GM12878 (cell line): Measurements from ENCODE around the gene RYR2. TPM values are rescaled to one million over a fixed set of nuclear protein-coding genes. Genes with fewer than 3 reads are reported as not detected.

Source experiments
- ATF7 ChIP-seq: fragments of 450-650 bp; IDR thresholded peaks from 2 replicates; pipeline ENCODE4 v1.6.1; 2016; ENCODE audit warnings: low read depth, mild to moderate bottlenecking
- CBX5 ChIP-seq: sonication (generic); IDR thresholded peaks from 2 replicates; pipeline ENCODE4 v1.6.1; 2016; ENCODE audit warnings: low read depth, moderate library complexity, mild to moderate bottlenecking, inconsistent platforms
- CUX1 ChIP-seq: IDR thresholded peaks from 2 replicates; pipeline ENCODE4 v1.6.1; 2012; ENCODE audit warnings: improper control_type of control experiment, low read depth, low read length; ENCODE audit not compliant: insufficient replicate concordance
- FOS ChIP-seq: IDR thresholded peaks from 3 replicates; pipeline ENCODE4 v1.6.1; 2011; ENCODE audit warnings: borderline replicate concordance; ENCODE audit not compliant: insufficient read length; ENCODE audit errors: extremely low read depth
- MYB ChIP-seq: fragments of 150-350 bp; IDR thresholded peaks from 2 replicates; pipeline ENCODE4 v1.6.1; 2014; ENCODE audit warnings: mild to moderate bottlenecking, low read depth, low read length, borderline replicate concordance
- RAD21 ChIP-seq: IDR thresholded peaks from 2 replicates; pipeline ENCODE4 v1.6.1; 2011; ENCODE audit warnings: mild to moderate bottlenecking, low read depth, low read length, moderate library complexity; ENCODE audit not compliant: insufficient read depth
- RCOR1 ChIP-seq: conservative IDR thresholded peaks from 2 replicates; pipeline ENCODE4 v1.6.1; 2012; ENCODE audit warnings: low read depth, low read length, improper control_type of control experiment
- SKIL ChIP-seq: fragments of 450-650 bp; IDR thresholded peaks from 2 replicates; pipeline ENCODE4 v1.6.1; 2017; ENCODE audit warnings: mild to moderate bottlenecking, low read depth, inconsistent platforms; ENCODE audit not compliant: poor library complexity, severe bottlenecking
- SRF ChIP-seq, 2 experiments: IDR thresholded peaks; 2 replicates each; pipeline ENCODE4 v1.6.1; 2011; ENCODE audit warnings: low read depth in 2 of 2, low read length in 2 of 2, mild to moderate bottlenecking in 1 of 2, moderate library complexity in 1 of 2
- SUZ12 ChIP-seq: fragments of 200-600 bp; sonication (generic); IDR thresholded peaks from one replicate; pipeline ENCODE4 v1.6.1; 2018; ENCODE audit warnings: antibody characterized with exemption, mild to moderate bottlenecking; ENCODE audit not compliant: unreplicated experiment
- polyA plus RNA-seq, 11 experiments: library from polyadenylated mRNA; depleted of rRNA in 4 of 11; unstranded in 6 of 11; stranded (reverse) in 5 of 11; fragments of >200 nt; fragmentation: Nextera tagmentation in 4 of 11; fragmentation: Illumina TruSeq in 1 of 11; extraction: Ambion mirVana in 4 of 11; extraction: Trizol in 1 of 11; gene quantifications; 1 replicate in 1 of 11; 2 replicates in 10 of 11; pipeline versions ENCODE4 v1.2.1 to v1.2.3, GENCODE V29; 2011 to 2016; ENCODE audit warnings: inconsistent platforms in 2 of 11, missing spikeins in 2 of 11, low read depth in 1 of 11
- total RNA-seq, 4 experiments: library from RNA; depleted of rRNA in 3 of 4; stranded (reverse); fragments of >200 nt in 3 of 4; fragmentation: Illumina TruSeq in 1 of 4; extraction: Trizol in 1 of 4; gene quantifications; 2 replicates each; pipeline versions ENCODE4 v1.2.1 to v1.2.3, GENCODE V29; 2013 to 2021

RYR2 gene
- total and polyA plus RNA-seq, 10 of the 15 experiments (the other 5 are each of a cell fraction or from before 2014, with no cell fraction given), result 0.01 to 0.04 TPM; not detected in 8

GRCh38 chr1:237857455-237857854 is 815.5 kb downstream of the RYR2 start (continued):
- TF ChIP-seq SRF (IDR thresholded peaks at IDR 0.05; ENCODE audit: low read depth in 2 of 2, low read length in 2 of 2) (no peak), CBX5 (no peak), RCOR1 (no peak), SUZ12 (no peak), RAD21 (no peak), SKIL (no peak), CUX1 (no peak), ATF7 (no peak), FOS (no peak), MYB (no peak)
